ENCODE measurements around the gene SLC30A7. TPM values are rescaled to one million over a fixed set of nuclear protein-coding genes. Genes with fewer than 3 reads are reported as not detected.

SLC30A7 gene
- total RNA-seq, 3 donors from 2014 or later (not counting 1 experiment from before 2014, with no cell fraction given) = 27.7 to 38.8 (median 36.2) TPM

GRCh38 chr1:101028466-101028865 is 132.6 kb downstream of the SLC30A7 start:
- peaks cover 36 to 37% of the 10 kb centered on the region in 2 donors for H3K4me1 Mint-ChIP-seq
- TF ChIP-seq CTCF (IDR thresholded peaks at IDR 0.05) = no peak
- peaks cover 9% of the 10 kb centered on the region for H3K4me1 ChIP-seq (ENCODE audit: control insufficient read depth, insufficient read depth, low read length)
- no peaks in the 10 kb centered on the region for H3K9me3 ChIP-seq (ENCODE audit: control insufficient read depth, insufficient read depth, low read length)
- intact Hi-C loops (cut with micrococcal nuclease) = loop anchor here (5.0 kb wide), 3 partner anchors 101 to 259 kb away; partner anchors contain the start of gene SLC30A7
- no peaks in the 10 kb centered on the region for H3K27me3 ChIP-seq (ENCODE audit: control insufficient read depth, insufficient read depth, low read length)
- WGBS (ENCODE audit: insufficient coverage) = no CpG with 5 or more reads among the region's 2 CpGs
- H3K36me3 ChIP-seq (ENCODE audit: control insufficient read depth, insufficient read depth, low read length) = no peaks in the 10 kb centered on the region
- no peak overlapping the region for H3K4me3 ChIP-seq (ENCODE audit: low read length)
- no peaks in the 10 kb centered on the region for H3K9me3 Mint-ChIP-seq
- ATAC-seq (no peak), DNase-seq (no peak)
- peak overlapping the region; percentile 20 for H3K27ac ChIP-seq (ENCODE audit: low read length)
- H3K4me3 Mint-ChIP-seq = no peak overlapping the region
- H3K36me3 Mint-ChIP-seq = no peaks in the 10 kb centered on the region
- no peaks in the 10 kb centered on the region for H3K27me3 Mint-ChIP-seq (ENCODE audit: low read depth in 2 of 2)
- H3K27ac Mint-ChIP-seq = no peak overlapping the region

- H3K9me3 ChIP-seq (ENCODE audit: control insufficient read depth, insufficient read depth, low read length) = no peaks in the 10 kb centered on the region
- no peak overlapping the region for H3K27ac ChIP-seq (ENCODE audit: low read length)
- no peaks in the 10 kb centered on the region for H3K36me3 ChIP-seq (ENCODE audit: control insufficient read depth, insufficient read depth, low read length)
- peaks cover 32 to 37% of the 10 kb centered on the region in 2 donors for H3K4me1 Mint-ChIP-seq
- no peaks in the 10 kb centered on the region for H3K27me3 ChIP-seq (ENCODE audit: control insufficient read depth, insufficient read depth, low read length)
- H3K4me1 ChIP-seq (ENCODE audit: control insufficient read depth, insufficient read depth, low read length) = peaks cover 9% of the 10 kb centered on the region
- no peaks in the 10 kb centered on the region for H3K36me3 Mint-ChIP-seq
- no CpG with 5 or more reads among the region's 1 CpG for WGBS (ENCODE audit: insufficient coverage)
- intact Hi-C loops (cut with micrococcal nuclease) = loop anchor here (5.0 kb wide), 3 partner anchors 102 to 258 kb away; partner anchors contain the start of gene SLC30A7
- DNase-seq = no peak
- no peak for TF ChIP-seq CTCF (IDR thresholded peaks at IDR 0.05)
- H3K9me3 Mint-ChIP-seq = no peaks in the 10 kb centered on the region
- ATAC-seq = no peak
- H3K4me3 Mint-ChIP-seq = no peak overlapping the region
- no peak overlapping the region for H3K27ac Mint-ChIP-seq
- no peaks in the 10 kb centered on the region for H3K27me3 Mint-ChIP-seq (ENCODE audit: low read depth in 2 of 2)
- no peak overlapping the region for H3K4me3 ChIP-seq (ENCODE audit: low read length)
Measured at GRCh38 chr1:101029184-101029583, 133.3 kb downstream of the SLC30A7 start.

GRCh38 chr1:101030881-101031280 is 135.0 kb downstream of the SLC30A7 start:
- Histone ChIP-seq H3K4me1 (ENCODE audit: control insufficient read depth, insufficient read depth, low read length) (peaks cover 6% of the 10 kb centered on the region), H3K9me3 (ENCODE audit: control insufficient read depth, insufficient read depth, low read length) (no peaks in the 10 kb centered on the region), H3K27ac (ENCODE audit: low read length) (no peak overlapping the region), H3K27me3 (ENCODE audit: control insufficient read depth, insufficient read depth, low read length) (no peaks in the 10 kb centered on the region), H3K4me3 (ENCODE audit: low read length) (no peak overlapping the region), H3K36me3 (ENCODE audit: control insufficient read depth, insufficient read depth, low read length) (no peaks in the 10 kb centered on the region)
- no peak for ATAC-seq
- H3K36me3 Mint-ChIP-seq = no peaks in the 10 kb centered on the region
- no peaks in the 10 kb centered on the region for H3K27me3 Mint-ChIP-seq (ENCODE audit: low read depth in 2 of 2)
- TF ChIP-seq CTCF (IDR thresholded peaks at IDR 0.05) = no peak
- peaks cover 26 to 28% of the 10 kb centered on the region in 2 donors for H3K4me1 Mint-ChIP-seq
- peak overlapping the region in 1 of 2 donors; percentile 29 for H3K27ac Mint-ChIP-seq
- H3K9me3 Mint-ChIP-seq = no peaks in the 10 kb centered on the region
- 93% methylated on average over 3 of the region's 4 CpGs for WGBS (ENCODE audit: insufficient coverage)
- no peak for DNase-seq
- intact Hi-C loops (cut with micrococcal nuclease) = no loop called here
- no peak overlapping the region for H3K4me3 Mint-ChIP-seq

Other genes with a start within 250 kb of the SLC30A7 start
- under 1 TPM in 2 of 3 donors, not detected in 1; 0.12 to 0.15 TPM for gene VCAM1, start 176.3 kb upstream of the SLC30A7 start, total RNA-seq
- gene EXTL2, start 1.2 kb upstream of the SLC30A7 start, total RNA-seq = 1 to 10 TPM; 3.5 to 5.8 (median 3.9) TPM
- gene DPH5, start 129.7 kb downstream of the SLC30A7 start, total RNA-seq = 10 to 100 TPM; 17.1 to 22.9 (median 19.9) TPM